Omental fat pad (tissue), 4 donors: Measurements from ENCODE around the gene TMF1. TPM values are rescaled to one million over a fixed set of nuclear protein-coding genes. Genes with fewer than 3 reads are reported as not detected.

ENCODE experiments used
- ATAC-seq: fragments of 150-250 bp; one replicate; pipeline ENCODE4 v1.9.1; 2016; ENCODE audit warnings: mild to moderate bottlenecking, moderate library complexity; ENCODE audit not compliant: low FRiP score
- DNase-seq: peaks from one replicate; pipeline ENCODE4 v3.0.0-alpha.2; 2019; ENCODE audit warnings: low spot score
- CTCF ChIP-seq, 3 donors: fragments of 450-650 bp; IDR thresholded peaks; one replicate each; pipeline ENCODE4 v1.5.1; 2016 to 2017; ENCODE audit warnings: antibody characterized with exemption in 3 of 3, mild to moderate bottlenecking in 3 of 3, moderate library complexity in 2 of 3
- total RNA-seq, 4 donors: library from RNA; depleted of rRNA; stranded (reverse); fragments of >200 nt; gene quantifications; one replicate each; pipeline ENCODE4 v1.1.0, GENCODE V29; 2016

The TMF1 gene
- total RNA-seq, 4 donors from 2014 or later = 27.6 to 41.8 (median 30.2) TPM

- no peak for TF ChIP-seq CTCF (IDR thresholded peaks at IDR 0.05)
- DNase-seq = no peak
- ATAC-seq = no peak
Measured at GRCh38 chr3:69005791-69006482, 46.2 kb downstream of the TMF1 start.

- DNase-seq = no peak
- no peak for ATAC-seq
- no peak for TF ChIP-seq CTCF (IDR thresholded peaks at IDR 0.05)
Measured at GRCh38 chr3:69005071-69005790, 46.9 kb downstream of the TMF1 start.

DNA sequence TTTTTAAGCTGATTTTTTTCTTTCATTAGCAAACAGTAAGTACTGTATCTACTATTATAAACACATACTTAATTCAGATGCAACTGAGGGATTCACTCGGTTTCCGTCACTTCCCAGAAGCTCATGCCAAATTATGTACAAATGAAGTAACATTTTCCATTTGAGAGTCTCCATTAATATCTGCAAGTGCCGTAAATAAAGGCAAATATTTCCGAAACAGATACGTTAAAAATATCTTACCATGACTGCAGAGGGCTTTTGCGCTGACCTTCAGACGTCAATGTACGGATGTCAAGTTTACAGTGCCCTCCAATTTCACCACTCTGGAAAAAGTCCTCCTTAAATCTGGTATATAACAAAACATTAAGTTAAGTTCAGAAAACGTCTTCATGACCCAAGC is 48.0 kb downstream of the TMF1 start:
- ATAC-seq (no peak), DNase-seq (no peak)
- TF ChIP-seq CTCF (IDR thresholded peaks at IDR 0.05) = no peak

DNA sequence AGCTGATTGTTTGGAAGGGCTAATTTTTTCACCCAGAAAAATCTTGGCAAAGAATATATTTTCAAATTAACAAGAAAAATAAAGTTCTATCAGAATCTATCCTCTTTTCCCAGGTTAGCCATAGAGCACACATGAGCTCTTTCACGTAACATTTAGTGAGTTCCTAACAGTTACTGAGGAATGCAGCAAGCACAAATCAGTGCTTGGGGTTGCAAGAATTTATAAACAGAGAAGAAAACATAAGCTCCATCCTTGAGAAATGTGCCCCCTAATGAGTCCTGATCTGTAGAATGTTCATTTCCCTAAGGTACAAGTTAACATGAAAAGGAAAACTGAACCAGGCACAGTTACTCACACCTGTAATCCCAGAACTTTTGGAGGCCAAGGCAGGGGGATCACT is 52.5 kb downstream of the TMF1 start:
- TF ChIP-seq CTCF (IDR thresholded peaks at IDR 0.05) = no peak
- ATAC-seq = no peak
- no peak for DNase-seq

DNA sequence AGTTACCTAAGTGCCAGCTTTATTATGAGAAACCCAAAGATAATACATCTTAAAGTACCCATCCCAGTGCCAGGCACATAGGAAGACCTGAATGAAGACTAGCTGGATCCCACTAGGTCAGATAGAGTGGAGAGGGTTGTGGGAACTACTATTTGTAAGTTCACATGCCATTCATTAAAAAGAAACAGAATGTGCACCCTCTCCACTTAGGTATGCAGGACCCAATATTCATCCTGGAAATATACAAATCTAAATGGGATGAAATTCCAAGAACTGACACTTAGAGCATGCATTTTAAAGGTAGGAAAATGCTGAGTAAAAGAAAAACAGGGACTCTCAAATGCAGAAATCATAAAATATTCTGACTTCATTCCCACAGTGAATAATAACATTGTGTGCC is 53.0 kb downstream of the TMF1 start:
- TF ChIP-seq CTCF (IDR thresholded peaks at IDR 0.05) = no peak
- no peak for DNase-seq
- no peak for ATAC-seq

DNA sequence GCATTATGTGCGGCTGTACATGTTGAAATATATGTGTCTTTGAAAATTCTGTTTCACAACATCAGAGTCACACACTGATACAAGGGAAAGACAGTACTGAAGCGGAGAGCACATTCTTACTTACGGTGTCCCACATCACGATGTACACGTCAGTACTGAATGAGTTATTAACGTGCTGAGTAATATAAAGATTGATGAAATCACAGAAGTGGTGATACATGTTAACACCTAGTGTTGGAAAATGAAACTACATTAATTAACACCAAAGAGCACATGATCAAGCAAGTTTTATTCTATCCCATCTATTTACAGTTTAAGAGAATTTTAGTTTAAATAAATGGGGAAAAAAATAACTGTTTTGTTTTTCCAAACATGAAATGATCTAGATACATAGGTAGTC is 54.2 kb downstream of the TMF1 start:
- no peak for DNase-seq
- no peak for TF ChIP-seq CTCF (IDR thresholded peaks at IDR 0.05)
- no peak for ATAC-seq
